GM12875 (cell line): Measurements from ENCODE around the gene MGAT5.

Source experiments
- H3K4me3 ChIP-seq: one replicate; pipeline ENCODE4 v1.5.1; 2011; ENCODE audit warnings: low read depth, low read length, control low read depth
- TF ChIP-seq, protein P1 (sequence below): IDR thresholded peaks from 2 replicates; pipeline ENCODE4 v1.5.1; 2011; ENCODE audit warnings: low read depth, mild to moderate bottlenecking, control low read depth, inconsistent platforms, low read length, moderate library complexity, borderline replicate concordance; ENCODE audit not compliant: insufficient read depth

The MGAT5 gene

DNA sequence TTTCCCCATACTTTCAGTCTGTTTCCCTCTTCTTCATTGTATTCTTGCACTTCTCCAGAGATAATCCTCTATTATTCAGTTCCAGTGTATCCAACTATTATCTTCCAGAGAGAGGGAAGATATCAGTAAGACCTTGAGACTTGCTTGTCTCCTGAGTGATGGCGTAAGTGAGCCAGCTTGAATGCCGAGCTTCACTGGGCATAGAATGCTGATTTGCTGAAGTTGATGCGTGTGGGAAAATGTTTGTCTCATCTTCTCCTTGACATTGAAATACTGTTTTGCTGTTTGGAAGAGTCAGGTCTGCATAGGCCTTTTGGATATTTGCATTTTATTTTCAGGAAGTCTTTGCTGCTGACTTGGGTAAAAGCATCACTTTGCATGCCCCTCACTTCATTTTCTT is 41.1 kb upstream of the MGAT5 start:
- H3K4me3 ChIP-seq: no peak overlapping the region
- TF ChIP-seq, protein P1, sequence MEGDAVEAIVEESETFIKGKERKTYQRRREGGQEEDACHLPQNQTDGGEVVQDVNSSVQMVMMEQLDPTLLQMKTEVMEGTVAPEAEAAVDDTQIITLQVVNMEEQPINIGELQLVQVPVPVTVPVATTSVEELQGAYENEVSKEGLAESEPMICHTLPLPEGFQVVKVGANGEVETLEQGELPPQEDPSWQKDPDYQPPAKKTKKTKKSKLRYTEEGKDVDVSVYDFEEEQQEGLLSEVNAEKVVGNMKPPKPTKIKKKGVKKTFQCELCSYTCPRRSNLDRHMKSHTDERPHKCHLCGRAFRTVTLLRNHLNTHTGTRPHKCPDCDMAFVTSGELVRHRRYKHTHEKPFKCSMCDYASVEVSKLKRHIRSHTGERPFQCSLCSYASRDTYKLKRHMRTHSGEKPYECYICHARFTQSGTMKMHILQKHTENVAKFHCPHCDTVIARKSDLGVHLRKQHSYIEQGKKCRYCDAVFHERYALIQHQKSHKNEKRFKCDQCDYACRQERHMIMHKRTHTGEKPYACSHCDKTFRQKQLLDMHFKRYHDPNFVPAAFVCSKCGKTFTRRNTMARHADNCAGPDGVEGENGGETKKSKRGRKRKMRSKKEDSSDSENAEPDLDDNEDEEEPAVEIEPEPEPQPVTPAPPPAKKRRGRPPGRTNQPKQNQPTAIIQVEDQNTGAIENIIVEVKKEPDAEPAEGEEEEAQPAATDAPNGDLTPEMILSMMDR: no peak

DNA sequence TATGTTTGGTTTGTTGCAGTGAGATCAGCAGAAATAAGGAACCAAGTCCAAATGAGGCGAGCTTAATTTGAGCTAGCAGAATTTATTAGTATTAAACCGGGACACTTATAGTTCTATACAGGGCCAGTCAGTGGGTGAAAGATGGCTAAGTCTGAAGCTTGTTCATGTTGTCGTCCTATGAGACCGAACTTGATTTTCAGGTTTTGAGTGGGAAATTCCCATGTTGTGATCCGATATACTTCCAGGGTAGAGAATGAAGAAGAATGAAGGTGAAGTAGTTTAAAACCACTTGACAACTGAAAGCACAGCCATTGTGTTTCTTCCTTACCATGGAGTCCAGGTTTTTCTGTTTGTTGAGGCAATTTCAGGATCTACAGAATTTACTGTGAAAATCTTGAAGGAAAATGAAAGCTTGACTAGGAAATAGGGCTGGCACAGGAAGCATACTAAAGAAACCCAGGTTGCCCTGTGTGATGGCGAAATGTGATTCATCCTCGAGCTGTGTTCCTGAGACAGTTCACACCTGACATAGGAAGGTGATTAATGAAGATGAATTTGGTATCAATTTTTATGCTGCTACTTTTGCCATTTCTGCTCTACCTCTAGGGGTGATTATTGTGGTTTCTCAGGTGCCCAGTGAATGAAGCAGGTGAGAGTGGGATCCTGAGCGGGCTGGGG is 37.6 kb upstream of the MGAT5 start:
- TF ChIP-seq, protein P1: no peak
- H3K4me3 ChIP-seq: no peak overlapping the region

DNA sequence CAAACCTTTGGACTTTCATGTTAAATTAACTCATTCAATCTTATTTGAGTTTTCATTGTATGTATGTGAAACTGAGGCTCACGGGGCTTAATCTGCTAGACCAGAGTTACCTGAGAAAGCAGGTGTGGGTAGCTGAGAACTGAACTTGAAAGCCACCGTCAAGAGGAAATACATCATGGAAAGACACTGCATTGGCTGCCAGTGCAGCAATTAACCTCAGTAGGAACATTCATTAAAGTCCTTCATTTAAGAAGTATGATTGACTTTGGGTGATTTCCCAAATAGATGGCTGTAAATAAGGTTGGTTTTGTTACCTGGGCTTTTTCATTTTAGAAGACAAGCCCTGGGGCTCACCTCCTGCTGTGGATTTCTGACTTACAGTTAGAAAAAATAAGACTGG is 36.5 kb upstream of the MGAT5 start:
- no peak overlapping the region for H3K4me3 ChIP-seq
- TF ChIP-seq, protein P1: no peak

DNA sequence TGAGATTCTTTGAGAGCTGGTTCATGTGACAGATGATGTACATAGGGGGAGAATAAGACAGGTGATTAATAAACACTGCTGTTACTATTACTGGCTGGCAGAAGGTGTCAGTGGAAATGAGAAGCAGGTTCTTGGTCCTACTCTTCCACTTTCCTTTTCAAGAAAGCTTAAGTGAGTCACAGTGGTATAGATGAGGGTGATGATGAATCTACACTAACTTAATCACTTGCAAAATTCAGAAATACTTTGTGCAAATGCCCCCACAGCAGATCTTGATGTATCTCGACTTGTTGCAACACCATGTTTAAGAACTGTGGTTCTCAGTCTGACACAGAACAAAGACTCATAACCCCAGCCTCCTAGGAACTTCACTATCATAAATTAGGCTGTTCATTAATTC is 35.9 kb upstream of the MGAT5 start:
- no peak overlapping the region for H3K4me3 ChIP-seq
- TF ChIP-seq, protein P1: no peak

DNA sequence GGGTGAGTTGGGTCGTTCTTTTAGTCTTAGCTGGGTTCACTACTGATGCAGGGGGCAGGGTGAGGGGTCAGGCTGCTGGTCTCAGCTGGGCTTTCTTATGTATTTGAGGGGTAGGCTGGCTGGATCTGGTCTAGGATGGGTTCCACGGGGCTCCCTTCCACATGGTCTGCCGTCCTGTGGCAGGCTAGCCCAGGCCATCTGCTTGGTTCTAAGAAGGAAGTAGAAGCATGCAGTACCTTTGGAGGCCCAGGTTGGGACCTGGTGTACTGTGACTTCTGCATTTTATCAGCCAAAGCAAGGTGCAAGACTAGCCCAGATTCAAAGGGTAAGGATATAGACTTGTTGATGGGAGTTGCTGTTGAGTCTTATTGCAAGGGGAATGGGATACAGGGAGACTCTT is 35.5 kb upstream of the MGAT5 start:
- no peak overlapping the region for H3K4me3 ChIP-seq
- TF ChIP-seq, protein P1: no peak

DNA sequence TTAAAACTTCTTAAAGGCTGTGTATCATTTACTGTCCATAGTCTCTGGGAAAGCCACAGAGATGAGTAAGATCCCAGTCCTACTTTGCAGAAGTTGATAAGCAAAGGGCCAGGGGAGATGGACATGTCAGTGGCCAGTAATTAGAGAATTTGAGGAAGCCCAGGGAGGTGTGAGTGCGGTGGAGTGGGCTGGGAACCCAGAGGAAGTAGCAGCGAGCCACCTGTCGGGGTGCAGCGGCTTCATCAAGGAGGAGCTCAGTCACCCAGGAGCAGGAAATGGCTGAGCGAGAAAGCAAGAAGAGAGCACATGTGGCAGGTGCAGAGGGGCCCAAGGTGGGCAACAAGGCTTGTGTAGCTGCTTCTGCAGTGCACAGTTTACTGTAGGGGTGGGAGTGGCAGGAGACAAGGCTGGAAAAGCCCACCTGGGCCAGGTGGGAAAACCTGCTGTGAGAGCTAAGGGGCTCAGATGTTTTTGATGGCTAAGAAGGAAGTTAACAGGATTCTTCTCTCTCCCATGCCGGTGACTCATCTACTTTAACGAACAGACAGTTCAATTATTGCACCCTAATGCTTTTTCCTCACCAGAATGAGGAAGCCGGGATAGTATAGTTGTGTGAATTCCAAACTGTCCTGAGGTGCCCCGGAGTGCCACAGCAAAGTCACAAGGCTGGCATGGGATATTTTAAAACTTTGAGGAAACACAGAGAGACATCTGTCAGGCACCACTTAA is 34.8 kb upstream of the MGAT5 start:
- TF ChIP-seq, protein P1: 0 out of 2 replicates have a peak, but pooled peaks have one; percentile 6

DNA sequence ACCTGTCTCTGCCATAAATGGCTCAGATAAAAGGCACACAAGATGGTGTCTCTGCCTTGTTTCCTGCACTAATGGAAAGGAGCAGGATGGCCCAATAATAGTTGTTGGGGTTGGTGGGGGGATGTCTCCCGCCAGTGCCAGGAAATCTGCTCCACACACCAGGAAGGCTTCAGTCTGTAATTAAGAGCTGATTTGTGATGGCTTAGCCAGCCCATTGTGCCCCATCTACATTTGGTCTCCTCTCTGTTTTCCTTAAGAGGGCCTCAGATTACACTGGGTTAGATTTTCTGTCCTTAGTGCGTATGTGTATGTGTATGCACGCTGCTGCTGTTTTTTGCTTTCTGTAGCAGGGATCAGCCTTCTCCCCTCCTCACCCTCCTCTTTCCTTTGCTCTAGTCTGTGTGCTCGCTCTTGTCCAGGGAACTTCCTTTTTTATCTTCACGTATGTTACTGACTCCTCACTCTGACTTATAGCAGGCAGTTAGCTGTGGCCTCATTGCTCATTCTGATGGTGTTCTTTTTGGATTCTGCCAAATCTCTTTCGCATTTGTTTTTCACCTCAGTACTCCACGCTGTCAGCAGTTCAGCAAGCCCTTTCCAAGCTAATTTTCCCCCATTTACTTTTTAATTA is 33.4 kb upstream of the MGAT5 start:
- TF ChIP-seq, protein P1: no peak
- no peak overlapping the region for H3K4me3 ChIP-seq

More for the DNA sequence above, 34.8 kb upstream of the MGAT5 start:
- H3K4me3 ChIP-seq: no peak overlapping the region
